Activated T-cell treated with anti-CD3 and anti-CD28 coated beads, Interleukin-2, amount 50 U/mL, for 4 hours (primary cell): Measurements from ENCODE around the gene MRGPRG. TPM values are rescaled to one million over a fixed set of nuclear protein-coding genes. Genes with fewer than 3 reads are reported as not detected.
"Not testable (repeated sequence)": the region's sequence is repeated elsewhere in the genome, so short reads cannot be mapped to it uniquely, and the experiment has no call there.

Source experiments
- ATAC-seq, 2 donors: fragments of 200-7000 bp; cut with Tn5 transposase; one replicate each; pipeline ENCODE4 v1.10.0; 2021
- DNase-seq: peaks from one replicate; pipeline ENCODE4 v3.0.0-alpha.2; 2020
- H3K27me3 Mint-ChIP-seq: one replicate; pipeline ENCODE4 v1.8.0; 2021; ENCODE audit warnings: low read depth, mixed read lengths
- H3K36me3 Mint-ChIP-seq: one replicate; pipeline ENCODE4 v1.8.0; 2022; ENCODE audit warnings: mixed read lengths; ENCODE audit not compliant: insufficient read depth
- H3K4me1 Mint-ChIP-seq: one replicate; pipeline ENCODE4 v1.8.0; 2021; ENCODE audit warnings: low read depth, mixed read lengths
- H3K4me3 Mint-ChIP-seq: one replicate; pipeline ENCODE4 v1.8.0; 2021; ENCODE audit warnings: mild to moderate bottlenecking, moderate library complexity, mixed read lengths
- H3K9me3 Mint-ChIP-seq: one replicate; pipeline ENCODE4 v1.8.0; 2021; ENCODE audit warnings: mixed read lengths
- total RNA-seq, 3 donors: library from RNA; stranded (reverse); gene quantifications; one replicate each; pipeline ENCODE4 v1.2.1, GENCODE V29; 2021

MRGPRG gene
- total RNA-seq: not detected

- ATAC-seq (no peak), DNase-seq (no peak)
- Mint-ChIP-seq H3K9me3 (no peaks in the 10 kb centered on the region), H3K27me3 (peaks cover 34% of the 10 kb centered on the region), H3K4me1 (peaks cover 12% of the 10 kb centered on the region), H3K4me3 (no peak within 1 kb of the TSS), H3K36me3 (no peaks in the 10 kb centered on the region)
These were observed at the start of gene MRGPRG for GRCh38 chr11:3218483-3219280. Gene MRGPRG (minus strand): TSS chr11:3218813. CDS start chr11:3218813, 0 bp downstream.

GRCh38 chr11:3262548-3262947 lies 43.9 kb upstream of the MRGPRG start:
- not testable (repeated sequence) for DNase-seq, H3K27me3 Mint-ChIP-seq, H3K4me1 Mint-ChIP-seq, H3K9me3 Mint-ChIP-seq, H3K36me3 Mint-ChIP-seq, ATAC-seq, H3K4me3 Mint-ChIP-seq

- not testable (repeated sequence) for H3K9me3 Mint-ChIP-seq, H3K36me3 Mint-ChIP-seq, H3K4me1 Mint-ChIP-seq, DNase-seq, H3K4me3 Mint-ChIP-seq, ATAC-seq, H3K27me3 Mint-ChIP-seq
These were observed 43.2 kb upstream of the MRGPRG start for GRCh38 chr11:3261831-3262230.

DNA sequence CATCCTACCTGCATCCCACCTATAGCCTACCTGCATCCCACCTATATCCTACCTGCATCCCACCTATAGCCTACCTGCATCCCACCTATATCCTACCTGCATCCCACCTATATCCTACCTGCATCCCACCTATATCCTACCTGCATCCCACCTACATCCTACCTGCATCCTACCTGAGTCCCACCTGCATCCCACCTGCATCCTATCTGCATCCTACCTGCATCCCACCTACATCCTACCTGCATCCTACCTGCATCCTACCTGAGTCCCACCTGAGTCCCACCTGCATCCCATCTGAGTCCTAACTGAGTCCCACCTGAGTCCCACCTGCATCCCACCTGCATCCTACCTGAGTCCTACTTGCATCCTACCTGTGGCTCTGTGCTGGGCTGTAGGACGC lies 38.9 kb upstream of the MRGPRG start:
- DNase-seq, H3K4me1 Mint-ChIP-seq, H3K27me3 Mint-ChIP-seq, H3K9me3 Mint-ChIP-seq, H3K4me3 Mint-ChIP-seq, ATAC-seq, H3K36me3 Mint-ChIP-seq: not testable (repeated sequence)

GRCh38 chr11:3255241-3255640 lies 36.6 kb upstream of the MRGPRG start:
- H3K9me3 Mint-ChIP-seq, H3K27me3 Mint-ChIP-seq, DNase-seq, H3K4me3 Mint-ChIP-seq, ATAC-seq, H3K4me1 Mint-ChIP-seq, H3K36me3 Mint-ChIP-seq: not testable (repeated sequence)

DNA sequence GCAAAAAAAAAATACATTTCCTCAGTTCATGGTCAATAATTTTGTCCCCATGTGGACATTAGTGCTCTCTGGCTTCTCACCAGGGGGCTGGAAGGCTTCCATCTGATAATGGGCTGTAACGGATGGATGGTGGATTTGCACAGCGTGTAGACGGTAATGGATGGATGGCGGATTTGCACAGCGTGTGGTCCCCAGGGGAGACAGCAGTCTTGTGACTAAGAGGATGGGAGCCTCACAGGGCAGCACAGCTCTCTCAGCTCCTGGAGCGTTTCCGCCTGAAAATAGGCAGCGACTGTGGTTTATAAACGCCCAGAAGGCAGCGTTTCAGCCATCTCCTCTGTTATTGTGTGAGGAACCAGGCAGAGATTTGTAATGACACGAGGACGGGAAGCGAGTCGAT lies 36.2 kb upstream of the MRGPRG start:
- H3K27me3 Mint-ChIP-seq, H3K4me3 Mint-ChIP-seq, H3K4me1 Mint-ChIP-seq, ATAC-seq, DNase-seq, H3K9me3 Mint-ChIP-seq, H3K36me3 Mint-ChIP-seq: not testable (repeated sequence)

GRCh38 chr11:3245071-3245470 lies 26.5 kb upstream of the MRGPRG start:
- Mint-ChIP-seq H3K4me1 (no peaks in the 10 kb centered on the region), H3K27me3 (peaks cover 10% of the 10 kb centered on the region), H3K9me3 (no peaks in the 10 kb centered on the region), H3K36me3 (no peaks in the 10 kb centered on the region), H3K4me3 (no peak overlapping the region)
- no peak for ATAC-seq
- DNase-seq: no peak

DNA sequence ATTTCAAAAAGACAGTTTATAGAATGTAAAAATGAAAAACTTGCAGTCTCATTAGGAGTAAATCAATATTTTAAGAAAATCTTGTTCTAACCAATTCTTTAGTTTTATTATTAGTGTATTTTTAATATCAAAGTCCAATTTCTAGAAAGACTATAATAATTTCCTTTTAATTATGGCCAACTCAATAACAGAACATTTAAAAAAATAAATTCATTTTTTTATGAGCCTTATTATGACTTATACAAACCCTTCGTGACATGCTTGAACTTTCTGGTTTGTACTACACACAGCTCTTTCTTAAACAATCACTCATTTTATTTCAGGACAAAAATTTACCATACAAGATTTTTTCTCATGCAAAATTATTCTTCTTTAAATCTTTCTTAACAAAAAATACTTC lies 25.3 kb upstream of the MRGPRG start:
- no peaks in the 10 kb centered on the region for H3K9me3 Mint-ChIP-seq
- peaks cover 10% of the 10 kb centered on the region for H3K27me3 Mint-ChIP-seq
- DNase-seq (no peak), ATAC-seq (no peak)
- H3K4me3 Mint-ChIP-seq: no peak overlapping the region
- H3K36me3 Mint-ChIP-seq: no peaks in the 10 kb centered on the region
- no peaks in the 10 kb centered on the region for H3K4me1 Mint-ChIP-seq

GRCh38 chr11:3237119-3237518 lies 18.5 kb upstream of the MRGPRG start:
- ATAC-seq: no peak
- DNase-seq: no peak
- Mint-ChIP-seq H3K36me3 (no peaks in the 10 kb centered on the region), H3K27me3 (peaks cover 9% of the 10 kb centered on the region), H3K4me1 (no peaks in the 10 kb centered on the region), H3K9me3 (no peaks in the 10 kb centered on the region), H3K4me3 (no peak overlapping the region)

DNA sequence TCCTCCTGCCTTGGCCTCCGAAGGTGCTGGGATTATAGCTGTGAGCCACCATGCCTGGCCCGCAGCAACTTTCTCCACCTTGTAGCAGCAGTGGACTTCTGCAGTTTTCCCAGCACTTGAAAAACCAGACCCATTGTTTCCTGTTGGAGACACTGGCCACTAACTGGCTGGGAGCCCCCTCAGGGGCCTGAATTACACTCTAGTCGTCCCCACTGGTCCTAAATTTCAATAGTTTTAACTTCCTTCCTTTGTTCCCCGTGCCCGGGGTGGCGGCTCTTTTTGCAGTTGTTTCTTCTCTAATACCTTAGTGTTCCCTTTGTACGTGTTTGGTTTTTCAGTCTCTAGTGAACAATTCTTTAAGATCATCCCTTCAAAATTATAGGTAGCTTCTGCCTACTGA lies 16.2 kb upstream of the MRGPRG start:
- Mint-ChIP-seq H3K9me3 (no peaks in the 10 kb centered on the region), H3K36me3 (no peaks in the 10 kb centered on the region), H3K4me3 (no peak overlapping the region), H3K4me1 (no peaks in the 10 kb centered on the region), H3K27me3 (peaks cover 5% of the 10 kb centered on the region)
- DNase-seq: no peak
- ATAC-seq: no peak

DNA sequence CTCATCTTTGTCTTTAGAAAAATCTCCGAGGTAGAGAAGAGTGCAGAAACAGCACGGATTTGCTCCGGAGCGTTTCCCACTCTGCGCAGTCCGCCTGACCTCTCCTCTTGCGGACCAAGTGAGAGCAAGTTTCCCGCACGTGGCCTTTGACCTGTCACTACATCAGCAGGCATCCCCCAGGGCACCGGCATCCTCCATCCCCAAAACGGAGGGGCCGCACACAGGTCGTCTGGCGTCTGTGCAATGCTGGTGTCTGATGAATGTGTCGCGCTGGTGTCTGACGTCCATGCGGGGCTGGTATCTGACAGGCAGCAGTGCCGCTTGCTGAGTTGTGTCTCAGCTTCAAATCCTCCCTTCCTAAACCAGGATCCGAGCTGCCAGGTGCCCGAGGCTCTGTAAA lies 14.3 kb upstream of the MRGPRG start:
- Mint-ChIP-seq H3K4me3 (no peak overlapping the region), H3K9me3 (no peaks in the 10 kb centered on the region), H3K27me3 (peaks cover 5% of the 10 kb centered on the region), H3K4me1 (no peaks in the 10 kb centered on the region), H3K36me3 (no peaks in the 10 kb centered on the region)
- ATAC-seq: no peak
- no peak for DNase-seq

GRCh38 chr11:3231851-3232744 lies 13.5 kb upstream of the MRGPRG start, which contains the start of gene MRGPRE:
Gene MRGPRE (minus strand): TSS chr11:3232417. CDS start chr11:3228799, 3,618 bp downstream.
- ATAC-seq: no peak
- no peak for DNase-seq

GRCh38 chr11:3231550-3231850 lies 12.9 kb upstream of the MRGPRG start:
- no peaks in the 10 kb centered on the region for H3K4me1 Mint-ChIP-seq
- no peak for DNase-seq
- H3K9me3 Mint-ChIP-seq: no peaks in the 10 kb centered on the region
- H3K4me3 Mint-ChIP-seq: no peak overlapping the region
- no peak for ATAC-seq
- no peaks in the 10 kb centered on the region for H3K36me3 Mint-ChIP-seq
- H3K27me3 Mint-ChIP-seq: peaks cover 5% of the 10 kb centered on the region

More at GRCh38 chr11:3231851-3232744, 13.5 kb upstream of the MRGPRG start, which contains the start of gene MRGPRE:
- no peaks in the 10 kb centered on the region for H3K9me3 Mint-ChIP-seq
- no peaks in the 10 kb centered on the region for H3K36me3 Mint-ChIP-seq
- no peaks in the 10 kb centered on the region for H3K4me1 Mint-ChIP-seq
- H3K27me3 Mint-ChIP-seq: peaks cover 5% of the 10 kb centered on the region
- no peak within 1 kb of the TSS for H3K4me3 Mint-ChIP-seq

DNA sequence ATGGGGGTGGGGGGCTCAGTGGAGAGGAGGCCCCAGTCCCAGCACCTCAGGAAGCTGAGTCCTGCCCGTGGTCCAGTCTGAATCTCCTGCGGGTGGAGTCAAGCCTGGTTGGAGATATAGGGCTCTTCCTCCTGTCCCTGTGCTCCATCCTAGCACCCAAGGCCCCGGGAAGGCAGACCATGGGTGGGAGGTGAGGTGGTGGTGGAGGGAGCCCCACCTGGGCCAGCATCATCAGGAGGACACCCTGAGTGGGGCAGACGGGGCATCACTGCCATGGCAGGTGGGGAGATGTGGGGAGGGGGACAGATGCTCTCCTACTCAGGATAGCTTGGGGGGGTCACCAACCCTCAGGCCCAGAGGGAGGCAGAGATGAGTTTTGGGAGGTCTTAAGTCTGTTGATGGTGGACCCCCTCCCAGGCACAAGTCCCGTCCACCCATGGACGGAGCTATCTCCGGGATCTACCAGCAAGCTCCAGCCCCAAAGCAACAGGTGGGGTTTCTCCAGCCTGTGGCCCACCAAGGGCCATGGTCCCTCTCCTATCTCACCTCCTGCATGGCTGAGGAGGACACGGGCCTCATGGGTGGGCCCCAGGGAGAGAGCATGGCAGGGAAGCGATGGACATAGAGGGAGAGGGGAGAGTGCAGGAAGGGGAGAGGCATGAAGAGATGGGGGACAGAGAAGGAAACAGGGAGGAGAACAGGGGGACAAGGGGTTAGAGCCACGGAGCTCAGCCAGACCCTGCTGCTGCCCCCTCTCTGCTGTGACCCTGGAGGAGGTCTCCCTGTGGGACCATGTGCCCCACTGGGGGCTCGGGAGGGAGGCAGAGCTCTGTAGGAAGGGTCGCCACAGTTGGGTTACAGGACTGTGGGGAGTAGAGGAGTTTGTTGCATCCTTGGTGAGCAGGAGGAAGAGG lies 12.3 kb upstream of the MRGPRG start:
- no peak for ATAC-seq
- Mint-ChIP-seq H3K27me3 (peaks cover 5% of the 10 kb centered on the region), H3K36me3 (no peaks in the 10 kb centered on the region), H3K4me3 (no peak overlapping the region), H3K4me1 (no peaks in the 10 kb centered on the region), H3K9me3 (no peaks in the 10 kb centered on the region)
- no peak for DNase-seq
